Activated naive CD4-positive, alpha-beta T cell treated with anti-CD3 and anti-CD28 coated beads, Interleukin-2, amount 50 U/mL, for 24 hours (primary cell): Measurements from ENCODE around the gene SLC26A9.

Experiments
- H3K27ac Mint-ChIP-seq: one replicate; pipeline ENCODE4 v1.8.0; 2021; ENCODE audit warnings: mild to moderate bottlenecking, mixed read lengths
- H3K27me3 Mint-ChIP-seq: one replicate; pipeline ENCODE4 v1.8.0; 2021; ENCODE audit warnings: mixed read lengths
- H3K36me3 Mint-ChIP-seq: one replicate; pipeline ENCODE4 v1.8.0; 2021; ENCODE audit warnings: mixed read lengths
- H3K4me1 Mint-ChIP-seq: one replicate; pipeline ENCODE4 v1.8.0; 2021; ENCODE audit warnings: mixed read lengths
- H3K4me3 Mint-ChIP-seq: one replicate; pipeline ENCODE4 v1.8.0; 2021; ENCODE audit warnings: mild to moderate bottlenecking, mixed read lengths
- H3K9me3 Mint-ChIP-seq: one replicate; pipeline ENCODE4 v1.8.0; 2021; ENCODE audit warnings: mixed read lengths

Gene SLC26A9

GRCh38 chr1:205944525-205944924 is 1.3 kb upstream of the SLC26A9 start:
- H3K4me3 Mint-ChIP-seq: no peak overlapping the region
- H3K27me3 Mint-ChIP-seq: peaks cover 23% of the 10 kb centered on the region
- no peak overlapping the region for H3K27ac Mint-ChIP-seq
- H3K4me1 Mint-ChIP-seq: no peaks in the 10 kb centered on the region
- H3K36me3 Mint-ChIP-seq: no peaks in the 10 kb centered on the region
- no peaks in the 10 kb centered on the region for H3K9me3 Mint-ChIP-seq

GRCh38 chr1:205942631-205943159 is 561 bp downstream of the SLC26A9 start:
- Mint-ChIP-seq H3K4me3 (no peak overlapping the region), H3K27me3 (peaks cover 28% of the 10 kb centered on the region), H3K4me1 (no peaks in the 10 kb centered on the region), H3K36me3 (no peaks in the 10 kb centered on the region), H3K9me3 (no peaks in the 10 kb centered on the region), H3K27ac (no peak overlapping the region)

GRCh38 chr1:205940710-205941109 is 2.5 kb downstream of the SLC26A9 start:
- Mint-ChIP-seq H3K27ac (no peak overlapping the region), H3K36me3 (no peaks in the 10 kb centered on the region), H3K4me1 (no peaks in the 10 kb centered on the region), H3K4me3 (no peak overlapping the region), H3K9me3 (no peaks in the 10 kb centered on the region), H3K27me3 (peaks cover 32% of the 10 kb centered on the region)

GRCh38 chr1:205939690-205940330 is 3.4 kb downstream of the SLC26A9 start:
- Mint-ChIP-seq H3K27me3 (peaks cover 31% of the 10 kb centered on the region), H3K4me3 (no peak overlapping the region), H3K27ac (no peak overlapping the region), H3K9me3 (no peaks in the 10 kb centered on the region), H3K4me1 (no peaks in the 10 kb centered on the region), H3K36me3 (no peaks in the 10 kb centered on the region)

DNA sequence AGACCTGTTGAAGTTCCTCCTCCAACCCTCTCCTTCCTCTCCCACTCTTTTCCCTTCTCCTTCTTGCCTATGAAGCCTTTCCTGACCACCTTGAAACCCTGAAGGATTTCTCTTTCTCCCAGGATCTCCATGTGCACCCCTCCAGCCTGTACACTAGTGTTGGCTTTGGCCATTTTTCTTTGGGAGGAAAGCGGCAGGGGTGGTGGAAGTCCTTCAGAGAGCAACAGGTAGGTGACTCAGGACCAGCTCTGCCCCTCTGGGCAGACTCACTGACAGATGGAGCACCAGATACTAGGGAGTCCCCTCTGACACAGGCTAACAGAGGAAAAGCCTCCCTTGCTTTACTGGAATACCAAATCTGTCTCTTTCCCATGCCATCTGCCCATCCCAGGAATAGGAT is 4.6 kb downstream of the SLC26A9 start:
- Mint-ChIP-seq H3K36me3 (no peaks in the 10 kb centered on the region), H3K9me3 (no peaks in the 10 kb centered on the region), H3K4me3 (no peak overlapping the region), H3K27me3 (peaks cover 28% of the 10 kb centered on the region), H3K4me1 (no peaks in the 10 kb centered on the region), H3K27ac (no peak overlapping the region)

DNA sequence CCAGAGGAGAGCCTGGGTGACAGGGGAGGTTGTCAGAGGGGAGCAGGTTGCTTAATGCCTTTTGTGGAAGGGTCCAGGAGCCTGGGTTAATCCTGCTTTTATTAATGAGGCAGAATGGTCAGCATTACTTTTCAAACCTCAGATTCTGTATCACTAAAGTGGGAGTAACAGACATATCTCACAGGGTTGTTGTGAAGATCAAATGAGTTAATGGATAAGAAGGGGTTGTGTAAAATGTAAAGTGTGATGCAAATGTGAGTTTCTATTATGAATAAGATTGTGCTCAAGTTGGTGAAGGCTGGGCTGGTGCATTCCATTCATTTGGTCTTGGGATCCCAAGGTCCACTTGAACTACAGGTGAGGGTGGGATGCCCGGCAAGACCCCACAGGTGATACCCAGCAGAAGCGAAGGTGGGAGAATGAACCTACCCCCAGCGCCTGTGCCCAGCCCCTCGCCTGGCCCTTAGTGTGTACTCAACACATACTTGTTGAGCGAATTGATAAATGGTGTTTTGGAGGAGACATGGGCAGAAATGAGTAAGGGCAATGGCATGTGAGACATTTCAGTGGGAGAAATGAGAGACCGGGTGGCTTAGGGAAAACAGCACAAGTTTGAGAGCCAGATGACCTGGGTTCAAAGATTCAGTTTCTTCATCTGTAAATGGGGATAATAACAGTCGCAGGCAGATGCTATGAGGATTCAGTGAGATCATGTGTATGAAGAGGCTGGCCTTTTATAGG is 6.2 kb downstream of the SLC26A9 start:
- Mint-ChIP-seq H3K4me3 (no peak overlapping the region), H3K9me3 (no peaks in the 10 kb centered on the region), H3K27me3 (peaks cover 24% of the 10 kb centered on the region), H3K36me3 (no peaks in the 10 kb centered on the region), H3K4me1 (no peaks in the 10 kb centered on the region), H3K27ac (no peak overlapping the region)

DNA sequence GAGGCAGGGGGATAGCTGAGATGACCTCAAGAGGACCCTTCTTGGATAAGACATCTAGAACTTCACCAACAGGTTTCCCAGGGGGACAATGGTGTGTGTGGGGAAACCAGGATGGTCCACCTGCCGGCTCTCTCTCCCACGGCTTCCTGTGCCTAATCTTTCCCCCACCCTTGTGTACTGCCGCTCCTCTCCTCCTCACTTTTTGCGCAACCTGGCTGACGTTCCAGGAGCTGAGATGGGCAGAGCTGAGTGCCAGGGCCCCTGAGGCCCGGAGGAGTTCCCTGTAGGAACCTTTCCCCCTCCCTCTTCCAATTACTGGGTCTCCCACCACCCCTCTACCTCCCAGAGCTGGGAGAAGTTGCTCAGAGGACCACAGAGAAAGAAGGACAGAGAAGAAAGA is 6.9 kb downstream of the SLC26A9 start:
- no peaks in the 10 kb centered on the region for H3K4me1 Mint-ChIP-seq
- no peak overlapping the region for H3K4me3 Mint-ChIP-seq
- peaks cover 22% of the 10 kb centered on the region for H3K27me3 Mint-ChIP-seq
- H3K27ac Mint-ChIP-seq: no peak overlapping the region
- no peaks in the 10 kb centered on the region for H3K9me3 Mint-ChIP-seq
- H3K36me3 Mint-ChIP-seq: no peaks in the 10 kb centered on the region

- no peaks in the 10 kb centered on the region for H3K36me3 Mint-ChIP-seq
- H3K27ac Mint-ChIP-seq: no peak overlapping the region
- no peaks in the 10 kb centered on the region for H3K9me3 Mint-ChIP-seq
- no peak overlapping the region for H3K4me3 Mint-ChIP-seq
- H3K27me3 Mint-ChIP-seq: peaks cover 22% of the 10 kb centered on the region
- no peaks in the 10 kb centered on the region for H3K4me1 Mint-ChIP-seq
Measured at GRCh38 chr1:205935869-205936268, 7.4 kb downstream of the SLC26A9 start.

GRCh38 chr1:205934788-205935187 is 8.5 kb downstream of the SLC26A9 start:
- Mint-ChIP-seq H3K4me3 (no peak overlapping the region), H3K9me3 (no peaks in the 10 kb centered on the region)

DNA sequence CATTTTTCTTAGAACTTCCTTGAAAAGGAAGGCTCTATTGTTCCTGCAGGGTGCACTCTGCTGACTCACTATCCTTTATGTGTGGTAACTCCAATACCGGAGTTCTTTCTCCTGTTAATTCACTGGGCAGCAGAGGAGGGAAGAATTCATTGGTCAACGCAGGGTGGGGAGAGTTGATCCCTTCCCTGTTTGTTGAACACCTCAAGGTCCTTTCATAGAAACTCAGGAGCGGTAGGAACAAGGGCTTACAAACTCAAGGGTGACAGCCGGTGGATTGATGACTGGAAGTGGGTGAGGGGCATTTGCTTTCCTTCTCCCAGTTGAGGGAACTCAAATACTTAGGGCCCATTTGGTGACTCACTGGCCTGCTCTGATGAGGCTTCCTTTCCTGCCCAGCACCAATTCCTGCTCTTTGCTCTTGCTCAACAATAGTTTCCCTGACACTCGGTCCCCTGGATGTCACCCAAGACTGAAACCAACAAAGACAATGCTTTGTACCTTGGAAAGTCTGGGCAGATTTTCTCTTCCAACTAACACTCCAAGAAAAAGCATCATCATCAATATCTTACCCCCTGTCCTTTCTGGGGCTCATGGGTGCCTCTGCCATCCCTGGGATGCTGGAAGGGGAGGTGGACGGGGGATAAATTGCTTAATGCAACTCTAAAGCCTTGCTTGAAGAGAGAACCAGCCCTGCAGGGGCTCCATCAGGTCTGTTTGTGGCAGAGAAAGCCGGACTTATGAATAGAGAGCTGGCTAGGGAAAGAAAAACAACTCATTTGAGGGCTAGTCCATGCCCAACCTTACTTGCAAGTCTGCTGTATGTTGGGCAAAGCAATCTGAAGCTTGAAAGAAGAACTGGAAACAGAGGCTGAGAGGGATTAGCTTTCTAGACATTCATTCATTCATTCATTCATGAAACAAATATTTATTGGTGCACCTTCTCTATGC is 9.3 kb downstream of the SLC26A9 start:
- H3K27me3 Mint-ChIP-seq: peaks cover 14% of the 10 kb centered on the region
- H3K27ac Mint-ChIP-seq: no peak overlapping the region
- H3K36me3 Mint-ChIP-seq: no peaks in the 10 kb centered on the region
- H3K4me3 Mint-ChIP-seq: no peak overlapping the region
- H3K4me1 Mint-ChIP-seq: no peaks in the 10 kb centered on the region
- no peaks in the 10 kb centered on the region for H3K9me3 Mint-ChIP-seq

More at GRCh38 chr1:205934788-205935187, 8.5 kb downstream of the SLC26A9 start:
- H3K4me1 Mint-ChIP-seq: no peaks in the 10 kb centered on the region
- H3K27me3 Mint-ChIP-seq: peaks cover 17% of the 10 kb centered on the region
- H3K27ac Mint-ChIP-seq: no peak overlapping the region
- H3K36me3 Mint-ChIP-seq: no peaks in the 10 kb centered on the region

DNA sequence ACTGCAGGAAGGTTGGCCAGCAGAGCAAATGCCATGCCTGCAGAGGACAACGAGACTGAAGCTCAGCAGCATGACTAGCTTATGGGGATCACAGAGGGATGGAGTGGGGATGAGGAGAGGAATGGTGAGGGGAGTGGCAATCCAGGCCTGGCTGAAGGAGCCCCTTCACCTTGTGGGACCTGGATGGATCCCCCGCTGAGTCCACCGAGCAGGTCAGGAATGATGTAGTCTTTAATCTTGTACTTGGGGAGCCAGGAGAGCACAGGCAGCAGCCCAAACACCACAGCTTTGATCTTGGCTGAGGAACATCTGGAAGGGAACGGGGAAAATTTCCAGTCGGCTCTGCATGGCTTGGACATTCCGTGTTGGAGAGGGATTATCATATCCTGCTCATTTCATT is 10.5 kb downstream of the SLC26A9 start:
- no peaks in the 10 kb centered on the region for H3K4me1 Mint-ChIP-seq
- peaks cover 10% of the 10 kb centered on the region for H3K27me3 Mint-ChIP-seq
- no peak overlapping the region for H3K4me3 Mint-ChIP-seq
- H3K27ac Mint-ChIP-seq: no peak overlapping the region
- no peaks in the 10 kb centered on the region for H3K9me3 Mint-ChIP-seq
- H3K36me3 Mint-ChIP-seq: no peaks in the 10 kb centered on the region

DNA sequence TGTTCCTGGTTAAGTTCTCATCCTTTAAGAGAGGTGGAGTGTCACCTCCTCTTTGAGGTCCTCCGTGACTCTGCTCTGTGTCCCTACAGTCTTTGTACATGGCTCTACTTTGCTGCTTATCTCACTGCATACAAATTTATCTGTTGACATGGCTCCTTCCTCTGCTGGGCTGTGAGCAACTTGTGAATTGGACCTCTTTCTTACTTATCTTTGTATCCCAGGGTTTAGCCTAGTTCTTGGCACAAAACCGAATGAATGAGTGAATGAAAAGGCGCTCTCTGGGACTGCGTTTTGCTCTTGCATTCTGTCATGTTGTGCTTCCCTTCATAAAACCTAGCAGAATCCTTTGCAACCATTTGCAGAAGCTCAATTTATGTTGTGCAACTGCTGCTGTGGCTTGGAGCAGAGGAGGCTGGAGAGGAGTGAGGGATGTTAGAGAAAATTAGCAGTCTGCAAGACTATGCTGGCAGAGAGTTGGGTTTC is 12.4 kb downstream of the SLC26A9 start:
- Mint-ChIP-seq H3K9me3 (no peaks in the 10 kb centered on the region), H3K4me3 (no peak overlapping the region)

DNA sequence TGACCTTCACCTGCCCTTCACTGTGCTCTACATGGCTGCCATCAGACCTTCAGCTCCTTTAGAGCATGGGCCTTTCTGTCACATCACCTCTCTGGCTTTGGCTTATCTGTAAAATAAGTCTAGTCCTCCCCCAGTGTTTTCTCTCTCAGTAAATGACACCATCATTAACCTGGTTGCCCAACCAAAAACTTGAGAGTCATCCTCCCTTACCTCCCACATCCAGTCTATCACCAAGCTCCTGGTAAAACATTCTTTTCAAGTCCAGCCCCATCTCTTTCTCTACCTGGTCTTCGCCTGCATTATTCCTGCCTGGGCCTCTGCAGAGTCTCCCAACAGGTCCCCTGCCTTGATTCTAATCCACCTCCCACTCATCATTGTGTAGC is 13.1 kb downstream of the SLC26A9 start:
- peaks cover 6% of the 10 kb centered on the region for H3K27me3 Mint-ChIP-seq
- no peak overlapping the region for H3K27ac Mint-ChIP-seq
- H3K4me1 Mint-ChIP-seq: no peaks in the 10 kb centered on the region
- no peaks in the 10 kb centered on the region for H3K9me3 Mint-ChIP-seq
- H3K4me3 Mint-ChIP-seq: no peak overlapping the region
- no peaks in the 10 kb centered on the region for H3K36me3 Mint-ChIP-seq

More for the DNA sequence above, 12.4 kb downstream of the SLC26A9 start:
- Mint-ChIP-seq H3K4me1 (no peaks in the 10 kb centered on the region), H3K27me3 (peaks cover 6% of the 10 kb centered on the region), H3K27ac (no peak overlapping the region), H3K36me3 (no peaks in the 10 kb centered on the region)

DNA sequence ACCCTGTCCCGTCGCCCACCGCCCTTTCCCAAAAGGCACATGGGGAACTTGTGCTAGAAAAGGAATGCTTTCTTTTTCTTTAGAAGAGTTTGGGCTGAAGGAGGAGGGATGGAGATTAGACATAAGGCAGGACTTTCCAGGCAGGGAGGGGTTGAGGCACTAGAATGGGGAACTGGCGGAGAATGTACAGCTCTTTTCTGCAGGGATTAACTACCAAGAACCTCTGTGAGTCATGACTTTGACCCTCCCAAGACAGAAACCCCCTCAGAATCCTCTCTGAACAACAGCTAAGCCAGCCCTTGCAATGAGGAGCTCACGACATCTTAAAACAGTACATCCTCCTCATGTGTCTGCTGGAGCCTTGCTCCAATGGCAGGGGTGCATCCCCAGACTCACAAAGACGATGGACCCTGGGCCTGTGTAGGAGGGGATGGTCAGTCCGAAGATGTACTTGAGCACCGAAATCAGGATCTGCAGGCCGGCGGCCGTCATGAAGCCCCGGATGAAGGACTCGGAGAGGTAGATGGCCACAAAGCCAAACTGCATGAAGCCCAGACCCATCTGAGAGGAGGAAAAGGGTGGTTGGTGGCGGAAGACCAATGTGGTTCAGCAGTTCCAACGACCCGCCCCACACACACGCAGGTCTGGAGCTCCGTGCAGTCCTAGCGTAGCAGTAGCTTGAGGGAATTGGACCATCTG is 13.6 kb downstream of the SLC26A9 start:
- Mint-ChIP-seq H3K4me1 (no peaks in the 10 kb centered on the region), H3K27ac (no peak overlapping the region), H3K9me3 (no peaks in the 10 kb centered on the region), H3K27me3 (peaks cover 4% of the 10 kb centered on the region), H3K36me3 (no peaks in the 10 kb centered on the region), H3K4me3 (no peak overlapping the region)

DNA sequence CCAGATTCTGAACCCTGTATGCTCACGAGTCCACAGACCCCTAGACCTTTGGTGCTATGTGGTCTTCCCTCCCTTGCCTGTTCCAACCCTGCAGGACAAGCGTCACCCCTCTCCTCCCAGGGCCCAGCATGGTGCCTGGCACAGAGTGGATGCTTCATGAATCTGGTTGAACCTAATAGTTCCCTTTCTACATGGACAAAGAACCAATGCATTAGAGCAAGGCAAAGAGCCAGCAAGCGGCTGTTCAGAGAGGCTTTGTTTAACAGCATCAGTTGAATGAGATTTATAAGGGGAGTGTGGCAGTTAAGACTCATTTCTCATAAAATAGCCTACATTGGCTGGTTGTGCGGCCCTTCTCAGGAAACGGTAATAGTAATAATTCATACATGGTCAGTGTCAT is 14.9 kb downstream of the SLC26A9 start:
- Mint-ChIP-seq H3K4me1 (no peaks in the 10 kb centered on the region), H3K27ac (no peak overlapping the region), H3K36me3 (no peaks in the 10 kb centered on the region), H3K9me3 (no peaks in the 10 kb centered on the region), H3K27me3 (peaks cover 4% of the 10 kb centered on the region), H3K4me3 (no peak overlapping the region)
